GM21381 (cell line): Measurements from ENCODE around the gene TNK2.

Experiments
- ATAC-seq: cut with Tn5 transposase; IDR thresholded peaks from one replicate; pipeline ENCODE4 v1.9.1; 2021; ENCODE audit warnings: mild to moderate bottlenecking, moderate library complexity; ENCODE audit not compliant: unreplicated experiment

The TNK2 gene

GRCh38 chr3:195886181-195887141, 21.9 kb downstream of the TNK2 start:
- ATAC-seq: no peak

GRCh38 chr3:195885036-195885891, 23.1 kb downstream of the TNK2 start:
- no peak for ATAC-seq

GRCh38 chr3:195884691-195885035, 23.7 kb downstream of the TNK2 start:
- ATAC-seq: no peak

GRCh38 chr3:195883801-195884200, 24.6 kb downstream of the TNK2 start:
- no peak for ATAC-seq

- ATAC-seq: no peak
Observed at GRCh38 chr3:195883160-195883559, 25.2 kb downstream of the TNK2 start.

- no peak for ATAC-seq
Observed at GRCh38 chr3:195882002-195882441, 26.3 kb downstream of the TNK2 start.

- no peak for ATAC-seq
Observed at GRCh38 chr3:195881276-195881988, 26.9 kb downstream of the TNK2 start.

- no peak for ATAC-seq
Observed at GRCh38 chr3:195880037-195880431, 28.3 kb downstream of the TNK2 start.

- ATAC-seq: no peak
Observed at GRCh38 chr3:195879416-195880036, 28.8 kb downstream of the TNK2 start.

GRCh38 chr3:195878424-195879274, 29.7 kb downstream of the TNK2 start:
- no peak for ATAC-seq

- no peak for ATAC-seq
Observed at GRCh38 chr3:195877767-195878423, 30.5 kb downstream of the TNK2 start.

- no peak for ATAC-seq
Observed at GRCh38 chr3:195877136-195877715, 31.1 kb downstream of the TNK2 start.

GRCh38 chr3:195876297-195877064, 31.9 kb downstream of the TNK2 start:
- no peak for ATAC-seq

GRCh38 chr3:195875482-195876236, 32.7 kb downstream of the TNK2 start:
- ATAC-seq: no peak

- no peak for ATAC-seq
Observed at GRCh38 chr3:195873971-195874370, 34.4 kb downstream of the TNK2 start.

GRCh38 chr3:195873281-195873887, 35.0 kb downstream of the TNK2 start:
- ATAC-seq: no peak

GRCh38 chr3:195872800-195873199, 35.6 kb downstream of the TNK2 start:
- no peak for ATAC-seq
